Effector memory CD8-positive, alpha-beta T cell (primary cell): ENCODE results near the gene PDE10A.
A peak's percentile ranks its signal among the peaks of the same experiment; 100 is the strongest.

Experiments
- ATAC-seq: fragments of 150-1000 bp; cut with Tn5 transposase; replicated peaks from 2 replicates; pipeline ENCODE4 v1.10.0; 2021; ENCODE audit warnings: mild to moderate bottlenecking, moderate library complexity
- DNase-seq, 3 experiments: peaks; one replicate each; pipeline ENCODE4 v3.0.0; 2021
- H3K27ac Mint-ChIP-seq, 2 donors: one replicate each; pipeline ENCODE4 v1.8.0; 2022; ENCODE audit warnings: mild to moderate bottlenecking in 2 of 2, mixed read lengths in 2 of 2, moderate library complexity in 2 of 2
- H3K27me3 Mint-ChIP-seq, 2 donors: one replicate each; pipeline ENCODE4 v1.8.0; 2022; ENCODE audit warnings: mixed read lengths in 2 of 2
- H3K36me3 Mint-ChIP-seq: one replicate; pipeline ENCODE4 v1.8.0; 2022; ENCODE audit warnings: mild to moderate bottlenecking, moderate library complexity, mixed read lengths; ENCODE audit not compliant: insufficient read depth
- H3K4me1 Mint-ChIP-seq, 2 donors: one replicate each; pipeline ENCODE4 v1.8.0; 2022; ENCODE audit warnings: low read depth in 2 of 2, mixed read lengths in 2 of 2
- H3K4me3 Mint-ChIP-seq, 2 donors: one replicate each; pipeline ENCODE4 v1.8.0; 2022; ENCODE audit warnings: mild to moderate bottlenecking in 2 of 2, mixed read lengths in 2 of 2, moderate library complexity in 2 of 2
- H3K9me3 Mint-ChIP-seq, 2 donors: one replicate each; pipeline ENCODE4 v1.8.0; 2022; ENCODE audit warnings: mixed read lengths in 2 of 2
- total RNA-seq, 9 experiments: gene quantifications; one replicate each; lab custom pipeline; 2026; lab: John Stamatoyannopoulos, UW

Gene PDE10A
- total RNA-seq: 0 to 1.1 (median 0) reads per million in 9 experiments

- Mint-ChIP-seq H3K27ac (no peak within 1 kb of the TSS), H3K4me1 (peaks cover 0 to 2% of the 10 kb centered on the region in 2 donors), H3K9me3 (no peaks in the 10 kb centered on the region), H3K36me3 (no peaks in the 10 kb centered on the region), H3K4me3 (peak within 1 kb of the TSS; percentile 15 to 41), H3K27me3 (peaks cover 31 to 60% of the 10 kb centered on the region in 2 donors)
- ATAC-seq (no peak), DNase-seq (no peak)
Measured at GRCh38 chr6:165662749-165663376, at the start of gene PDE10A. PDE10A (minus strand) TSS chr6:165663241; CDS start chr6:165662811, 430 bp downstream.

GRCh38 chr6:165708985-165709576 lies 46.0 kb upstream of the PDE10A start:
- Mint-ChIP-seq H3K9me3 (peaks cover 8% of the 10 kb centered on the region in 2 donors), H3K4me3 (no peak overlapping the region), H3K36me3 (no peaks in the 10 kb centered on the region), H3K27ac (no peak overlapping the region), H3K4me1 (peaks cover 0 to 3% of the 10 kb centered on the region in 2 donors), H3K27me3 (no peaks in the 10 kb centered on the region)
- DNase-seq (no peak), ATAC-seq (no peak)

GRCh38 chr6:165707067-165707853 lies 44.2 kb upstream of the PDE10A start:
- Mint-ChIP-seq H3K27ac (no peak overlapping the region), H3K4me3 (no peak overlapping the region), H3K9me3 (peaks cover 8% of the 10 kb centered on the region in 2 donors), H3K36me3 (no peaks in the 10 kb centered on the region), H3K27me3 (no peaks in the 10 kb centered on the region), H3K4me1 (peaks cover 0 to 3% of the 10 kb centered on the region in 2 donors)
- DNase-seq: no peak
- ATAC-seq: no peak

DNA sequence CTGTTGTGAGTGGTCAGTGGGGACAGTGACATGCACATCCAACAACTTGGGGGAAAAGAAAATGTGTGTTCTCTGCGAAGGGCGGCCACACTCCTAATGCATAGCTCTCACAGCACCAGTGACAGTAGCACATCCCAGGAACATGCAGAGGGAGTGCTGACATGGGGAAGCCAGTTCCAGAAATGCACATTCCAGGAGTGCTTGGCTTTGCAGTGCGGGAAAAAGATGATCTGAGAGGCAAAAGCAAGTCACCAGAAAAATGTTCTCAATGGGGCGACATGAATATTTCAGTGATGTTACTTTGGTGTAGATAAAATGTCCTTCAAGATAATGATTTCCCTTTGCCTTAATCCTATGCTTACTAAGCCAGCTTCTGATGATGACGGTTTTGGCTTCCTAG lies 42.9 kb upstream of the PDE10A start:
- ATAC-seq: no peak
- Mint-ChIP-seq H3K9me3 (peaks cover 11 to 18% of the 10 kb centered on the region in 2 donors), H3K36me3 (no peaks in the 10 kb centered on the region), H3K4me1 (peaks cover 0 to 3% of the 10 kb centered on the region in 2 donors), H3K4me3 (no peak overlapping the region), H3K27ac (no peak overlapping the region), H3K27me3 (no peaks in the 10 kb centered on the region)
- no peak for DNase-seq

DNA sequence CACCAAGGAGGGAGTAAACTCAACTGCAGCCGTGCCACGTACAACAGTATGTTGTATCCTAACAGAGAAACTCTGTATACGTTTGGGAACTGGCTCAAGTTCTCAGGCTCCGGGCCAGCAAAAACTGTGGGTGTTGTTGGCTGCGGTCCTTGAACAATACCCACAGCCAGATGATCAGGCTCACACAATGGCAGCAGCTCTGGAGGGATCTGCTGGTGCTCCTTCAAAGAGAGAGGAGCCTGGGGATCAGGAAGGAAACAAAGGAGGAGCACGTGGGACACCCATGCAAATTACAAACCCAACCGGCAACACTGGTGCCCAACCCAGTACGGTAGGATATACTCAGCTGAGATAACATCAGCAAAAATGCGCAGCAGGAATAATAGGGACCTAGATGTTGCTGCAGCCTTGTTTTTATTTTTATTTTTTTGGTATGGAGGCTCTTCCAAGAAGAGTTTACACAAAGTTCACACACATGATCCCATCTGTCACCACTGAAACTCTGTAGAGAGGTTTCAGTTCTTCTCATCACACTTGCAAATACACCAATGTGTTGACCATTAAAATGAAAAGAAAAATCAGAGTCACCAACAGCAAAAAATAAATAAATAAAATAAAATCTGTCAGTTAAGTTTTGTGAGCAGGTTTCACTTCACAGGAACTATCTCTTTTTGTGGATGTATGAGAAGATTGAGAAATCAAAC lies 41.2 kb upstream of the PDE10A start:
- Mint-ChIP-seq H3K9me3 (peaks cover 6 to 16% of the 10 kb centered on the region in 2 donors), H3K27me3 (no peaks in the 10 kb centered on the region), H3K36me3 (no peaks in the 10 kb centered on the region), H3K27ac (no peak overlapping the region), H3K4me3 (no peak overlapping the region), H3K4me1 (no peaks in the 10 kb centered on the region)
- DNase-seq: no peak
- no peak for ATAC-seq

DNA sequence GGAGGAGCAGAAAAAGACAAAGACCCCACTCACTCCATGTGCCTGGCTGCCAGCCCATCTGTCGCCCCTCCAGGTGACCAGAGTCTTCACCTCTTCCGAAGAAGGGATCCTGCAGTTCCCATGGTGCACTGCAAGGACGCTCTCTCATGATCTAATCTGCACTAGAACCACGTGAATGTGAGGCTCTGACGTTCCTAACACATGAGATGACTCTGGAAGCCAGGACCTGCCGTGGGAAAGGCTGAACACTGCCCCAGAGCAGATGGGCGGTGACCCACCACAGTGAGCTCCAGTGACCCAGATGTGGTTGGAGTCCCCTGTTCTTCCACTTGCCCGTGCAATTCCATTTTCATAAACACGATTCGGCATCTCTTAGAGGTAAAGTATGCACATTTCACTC lies 39.6 kb upstream of the PDE10A start:
- no peak for DNase-seq
- Mint-ChIP-seq H3K36me3 (no peaks in the 10 kb centered on the region), H3K4me3 (no peak overlapping the region), H3K4me1 (no peaks in the 10 kb centered on the region), H3K9me3 (peaks cover 3 to 20% of the 10 kb centered on the region in 2 donors), H3K27me3 (no peaks in the 10 kb centered on the region), H3K27ac (no peak overlapping the region)
- no peak for ATAC-seq

DNA sequence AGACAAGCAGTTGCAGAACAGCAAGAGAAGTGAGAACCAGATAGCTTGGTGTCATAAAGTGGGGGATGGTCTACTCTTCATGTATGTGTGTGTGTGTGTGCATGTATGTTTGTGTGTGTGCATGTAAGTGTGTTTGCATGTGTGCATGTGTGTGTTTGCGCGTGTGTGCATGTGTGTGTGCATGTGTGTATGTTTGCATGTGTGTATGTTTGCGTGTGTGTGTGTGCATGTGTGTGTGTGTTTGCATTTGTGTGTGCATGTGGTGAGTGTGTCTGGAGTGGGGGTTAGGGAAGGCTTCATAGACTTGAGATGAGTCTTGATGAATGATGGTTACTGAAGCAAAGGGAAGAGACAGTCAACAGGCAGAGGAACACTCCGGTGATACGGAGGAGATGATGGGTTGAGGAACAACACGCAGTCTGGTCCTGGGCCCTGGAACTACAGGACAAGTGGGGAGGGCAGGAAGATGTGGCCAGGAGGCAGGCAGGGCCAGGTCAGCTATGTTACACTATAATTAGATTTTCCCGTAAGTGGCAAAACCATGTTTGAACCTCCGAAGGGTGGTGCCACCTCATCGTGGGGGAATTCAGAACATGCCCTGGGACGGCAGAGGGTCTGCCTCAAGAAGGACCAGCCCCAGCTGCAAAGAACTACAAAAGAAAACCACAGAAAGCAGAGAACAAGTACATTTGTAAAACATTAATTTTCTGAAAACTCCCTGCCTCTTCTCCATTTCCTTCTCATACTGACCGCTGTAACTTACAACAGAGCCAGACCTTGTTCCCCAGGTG lies 38.7 kb upstream of the PDE10A start:
- H3K27ac Mint-ChIP-seq: no peak overlapping the region
- H3K36me3 Mint-ChIP-seq: no peaks in the 10 kb centered on the region
- no peak overlapping the region for H3K4me3 Mint-ChIP-seq
- no peaks in the 10 kb centered on the region for H3K27me3 Mint-ChIP-seq
- DNase-seq (no peak), ATAC-seq (no peak)
- peaks cover 3 to 20% of the 10 kb centered on the region in 2 donors for H3K9me3 Mint-ChIP-seq
- H3K4me1 Mint-ChIP-seq: no peaks in the 10 kb centered on the region

DNA sequence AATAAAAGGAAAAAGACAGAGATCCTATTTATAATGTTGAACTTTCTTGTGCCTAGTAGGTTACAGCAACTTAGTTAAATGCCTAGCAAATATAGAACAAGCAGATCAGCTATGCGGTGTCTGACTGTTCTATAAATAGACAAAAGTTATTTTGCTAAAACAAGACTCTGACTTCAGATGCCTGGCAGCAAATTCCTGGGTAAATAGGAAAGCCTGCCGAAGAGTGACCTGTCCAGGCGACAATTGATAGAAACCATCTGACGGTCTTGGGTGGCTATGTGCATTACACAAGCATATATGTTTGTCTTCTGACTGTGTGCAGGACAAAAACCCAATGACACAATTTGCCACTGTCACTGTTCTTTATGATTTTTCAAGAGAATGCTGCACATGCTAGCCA lies 38.0 kb upstream of the PDE10A start:
- no peaks in the 10 kb centered on the region for H3K36me3 Mint-ChIP-seq
- DNase-seq (no peak), ATAC-seq (no peak)
- no peaks in the 10 kb centered on the region for H3K4me1 Mint-ChIP-seq
- no peak overlapping the region for H3K4me3 Mint-ChIP-seq
- peaks cover 3 to 20% of the 10 kb centered on the region in 2 donors for H3K9me3 Mint-ChIP-seq
- H3K27ac Mint-ChIP-seq: no peak overlapping the region
- no peaks in the 10 kb centered on the region for H3K27me3 Mint-ChIP-seq

GRCh38 chr6:165698868-165699267 lies 35.8 kb upstream of the PDE10A start:
- peaks cover 6 to 7% of the 10 kb centered on the region in 2 donors for H3K27me3 Mint-ChIP-seq
- no peaks in the 10 kb centered on the region for H3K4me1 Mint-ChIP-seq
- H3K27ac Mint-ChIP-seq: no peak overlapping the region
- no peaks in the 10 kb centered on the region for H3K36me3 Mint-ChIP-seq
- DNase-seq (no peak), ATAC-seq (no peak)
- H3K9me3 Mint-ChIP-seq: peaks cover 3 to 25% of the 10 kb centered on the region in 2 donors
- no peak overlapping the region for H3K4me3 Mint-ChIP-seq

- no peak for ATAC-seq
- no peaks in the 10 kb centered on the region for H3K4me1 Mint-ChIP-seq
- H3K27me3 Mint-ChIP-seq: peaks cover 6 to 7% of the 10 kb centered on the region in 2 donors
- H3K9me3 Mint-ChIP-seq: peaks cover 3 to 25% of the 10 kb centered on the region in 2 donors
- no peak overlapping the region for H3K27ac Mint-ChIP-seq
- H3K4me3 Mint-ChIP-seq: no peak overlapping the region
- DNase-seq: no peak
- no peaks in the 10 kb centered on the region for H3K36me3 Mint-ChIP-seq
Measured at GRCh38 chr6:165697171-165697570, 34.1 kb upstream of the PDE10A start.

DNA sequence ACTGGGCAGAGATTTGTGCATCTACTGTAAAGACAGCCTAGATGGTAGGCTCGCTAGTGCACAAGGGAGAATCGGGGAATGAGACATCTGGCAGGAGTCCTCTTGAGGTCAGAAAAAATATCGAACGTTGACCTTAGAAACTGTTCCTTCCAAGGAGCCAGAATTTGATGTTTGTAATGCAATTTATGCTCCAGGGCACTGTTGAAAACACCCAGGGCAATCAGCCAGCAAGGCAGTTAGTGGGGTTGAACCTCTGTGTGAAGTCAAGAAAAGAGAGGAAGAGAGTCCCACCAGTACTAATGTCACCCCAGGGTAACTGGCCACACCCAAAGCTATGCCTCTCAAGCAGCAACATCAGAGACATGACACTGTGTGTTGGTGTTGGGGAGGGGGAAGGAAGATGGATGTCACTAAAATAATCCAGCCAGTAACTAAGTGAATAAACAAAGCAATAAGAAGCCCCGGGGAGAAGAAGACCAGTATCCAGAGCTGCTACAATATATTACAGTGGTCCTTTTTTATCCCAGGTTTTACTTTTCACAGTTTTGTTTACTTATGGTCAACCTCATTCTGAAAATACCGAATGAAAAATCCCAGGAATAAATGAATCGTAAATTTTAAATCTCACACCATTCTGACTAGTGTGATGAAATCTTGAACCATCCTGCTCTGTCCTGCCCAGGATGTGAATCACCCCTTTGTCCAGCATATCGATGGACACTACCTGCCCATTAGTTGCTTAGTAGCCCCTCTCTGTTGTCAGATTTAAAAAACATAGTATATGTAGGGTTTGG lies 32.9 kb upstream of the PDE10A start:
- no peak overlapping the region for H3K4me3 Mint-ChIP-seq
- no peak overlapping the region for H3K27ac Mint-ChIP-seq
- H3K36me3 Mint-ChIP-seq: no peaks in the 10 kb centered on the region
- DNase-seq (no peak), ATAC-seq (no peak)
- peaks cover 6 to 7% of the 10 kb centered on the region in 2 donors for H3K27me3 Mint-ChIP-seq
- no peaks in the 10 kb centered on the region for H3K4me1 Mint-ChIP-seq
- peaks cover 0 to 15% of the 10 kb centered on the region in 2 donors for H3K9me3 Mint-ChIP-seq

GRCh38 chr6:165694296-165694695 lies 31.3 kb upstream of the PDE10A start:
- ATAC-seq (no peak), DNase-seq (no peak)
- H3K36me3 Mint-ChIP-seq: no peaks in the 10 kb centered on the region
- no peak overlapping the region for H3K4me3 Mint-ChIP-seq
- peaks cover 5 to 15% of the 10 kb centered on the region in 2 donors for H3K9me3 Mint-ChIP-seq
- no peak overlapping the region for H3K27ac Mint-ChIP-seq
- peaks cover 6 to 7% of the 10 kb centered on the region in 2 donors for H3K27me3 Mint-ChIP-seq
- H3K4me1 Mint-ChIP-seq: no peaks in the 10 kb centered on the region
